ENCODE results near the gene GUCA1C. TPM values are rescaled to one million over a fixed set of nuclear protein-coding genes. Genes with fewer than 3 reads are reported as not detected.

Gene GUCA1C
- total and polyA plus RNA-seq, 2 of the 13 experiments (the other 11 are each of a cell fraction or from before 2014, with no cell fraction given), result not detected

- TF ChIP-seq NKX3-1 (CRISPR knock-in tag; IDR thresholded peaks at IDR 0.05), result no peak
- no peak for TF ChIP-seq SMC3 (IDR thresholded peaks at IDR 0.05; ENCODE audit: low read length)
- no peak for TF ChIP-seq SSRP1 (CRISPR knock-in tag; IDR thresholded peaks at IDR 0.05)
- TF ChIP-seq, protein P1, sequence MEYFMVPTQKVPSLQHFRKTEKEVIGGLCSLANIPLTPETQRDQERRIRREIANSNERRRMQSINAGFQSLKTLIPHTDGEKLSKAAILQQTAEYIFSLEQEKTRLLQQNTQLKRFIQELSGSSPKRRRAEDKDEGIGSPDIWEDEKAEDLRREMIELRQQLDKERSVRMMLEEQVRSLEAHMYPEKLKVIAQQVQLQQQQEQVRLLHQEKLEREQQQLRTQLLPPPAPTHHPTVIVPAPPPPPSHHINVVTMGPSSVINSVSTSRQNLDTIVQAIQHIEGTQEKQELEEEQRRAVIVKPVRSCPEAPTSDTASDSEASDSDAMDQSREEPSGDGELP (IDR thresholded peaks at IDR 0.05; ENCODE audit: borderline replicate concordance, low read depth), result no peak
- TF ChIP-seq ZBTB3 (CRISPR knock-in tag; IDR thresholded peaks at IDR 0.05; ENCODE audit: borderline replicate concordance, low read depth), result no peak
Measured at GRCh38 chr3:108953210-108953609, 469 bp downstream of the GUCA1C start (continued).

DNA sequence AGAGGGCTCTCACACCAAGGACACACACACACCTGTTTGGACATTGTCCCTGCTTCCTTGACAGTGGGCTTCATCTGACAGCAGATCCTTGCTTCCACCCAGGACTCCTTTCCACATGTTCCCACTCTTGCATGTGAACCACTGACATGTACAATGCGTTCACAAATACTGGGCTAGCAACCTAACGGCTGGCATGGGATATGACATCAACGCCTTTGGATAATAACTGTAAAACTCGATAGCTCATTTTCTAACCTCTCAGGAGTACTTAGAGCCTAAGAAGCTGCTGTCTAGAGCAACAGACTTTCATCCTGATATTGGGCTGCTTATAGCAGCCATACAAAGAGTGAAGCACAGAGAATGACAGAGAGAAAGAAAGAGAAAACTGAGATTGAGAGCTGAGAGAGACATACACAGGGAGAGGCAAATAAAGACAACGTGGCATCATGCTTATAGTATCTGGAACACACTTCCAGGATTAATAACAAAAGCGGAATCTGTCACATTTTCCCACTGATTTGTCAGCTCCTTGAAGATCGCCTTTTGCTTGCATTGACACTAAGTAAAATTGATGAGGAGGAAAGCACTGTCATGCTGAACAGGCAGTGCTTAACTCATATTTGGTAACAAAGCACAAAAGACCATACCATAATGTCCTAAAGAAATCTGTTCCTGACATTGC lies 1.7 kb downstream of the GUCA1C start:
- FAIRE-seq (no peak), ATAC-seq (no peak), DNase-seq (ENCODE audit: low spot score) (no peak)
- intact Hi-C loops (cut with micrococcal nuclease; ENCODE audit: unreplicated experiment) (no loop called here), in situ Hi-C loops (cut with HindIII; ENCODE audit: extremely low pct_ligation_motif_present, low pct_unique_long_range_greater_than_20kb) (no loop called here)
- H3K4me3 ChIP-seq (replicated peaks in 1 of 3; ENCODE audit: insufficient read depth in 1 of 3, low read depth in 2 of 3, low read length in 3 of 3), result no peak overlapping the region
- H3K9me3 ChIP-seq (ENCODE audit: low read length), result no peaks in the 10 kb centered on the region
- WGBS (ENCODE audit: low lambda C conversion rate), result 28% methylated on average over 7 of the region's 7 CpGs
- no TSS peak for BruUV-seq (replicated peaks)
- no peaks in the 10 kb centered on the region for H4K20me1 ChIP-seq (ENCODE audit: insufficient read depth, low read length)
- H3K4me2 ChIP-seq (ENCODE audit: low read depth, low read length), result no peak overlapping the region
- no peak for TF ChIP-seq CHCHD3 (CRISPR knock-in tag; IDR thresholded peaks at IDR 0.05)
- TF ChIP-seq ZNF577 (CRISPR knock-in tag; IDR thresholded peaks at IDR 0.05; ENCODE audit: borderline replicate concordance, low read depth), result no peak
- TF ChIP-seq ZBTB20 (CRISPR knock-in tag; IDR thresholded peaks at IDR 0.05; ENCODE audit: borderline replicate concordance, low read depth), result no peak
- TF ChIP-seq, protein P2, sequence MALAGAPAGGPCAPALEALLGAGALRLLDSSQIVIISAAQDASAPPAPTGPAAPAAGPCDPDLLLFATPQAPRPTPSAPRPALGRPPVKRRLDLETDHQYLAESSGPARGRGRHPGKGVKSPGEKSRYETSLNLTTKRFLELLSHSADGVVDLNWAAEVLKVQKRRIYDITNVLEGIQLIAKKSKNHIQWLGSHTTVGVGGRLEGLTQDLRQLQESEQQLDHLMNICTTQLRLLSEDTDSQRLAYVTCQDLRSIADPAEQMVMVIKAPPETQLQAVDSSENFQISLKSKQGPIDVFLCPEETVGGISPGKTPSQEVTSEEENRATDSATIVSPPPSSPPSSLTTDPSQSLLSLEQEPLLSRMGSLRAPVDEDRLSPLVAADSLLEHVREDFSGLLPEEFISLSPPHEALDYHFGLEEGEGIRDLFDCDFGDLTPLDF (CRISPR knock-in tag; IDR thresholded peaks at IDR 0.05), result no peak
- no peak for TF ChIP-seq HIC2 (CRISPR knock-in tag; IDR thresholded peaks at IDR 0.05; ENCODE audit: low read depth)
- no peak for TF ChIP-seq FOXO4 (CRISPR knock-in tag; conservative IDR thresholded peaks at IDR 0.05)
- no peak for TF ChIP-seq BRD4 (CRISPR knock-in tag; IDR thresholded peaks at IDR 0.05)
- no peak overlapping the region for H3K9ac ChIP-seq (ENCODE audit: insufficient read depth, low read depth, low read length)
- CTCF ChIA-PET (ENCODE audit: low intra/inter-chr PET ratio, low total read pairs), result no interaction called here
- H3K79me2 ChIP-seq (ENCODE audit: insufficient read depth, low read length), result no peaks in the 10 kb centered on the region
- POLR2A ChIA-PET, result no interaction called here
- H3K27ac ChIP-seq (ENCODE audit: extremely low read length, insufficient read depth, low read length), result no peak overlapping the region
- no peaks in the 10 kb centered on the region for H3K4me1 ChIP-seq (ENCODE audit: insufficient read depth, low read length)
- H3K27me3 ChIP-seq (ENCODE audit: control insufficient read depth in 1 of 2, insufficient read depth in 2 of 2, low read length in 2 of 2), result no peaks in the 10 kb centered on the region
- H3K36me3 ChIP-seq (replicated peaks in 1 of 2; ENCODE audit: control insufficient read depth in 1 of 2, insufficient read depth in 2 of 2, low read length in 2 of 2), result no peaks in the 10 kb centered on the region
- H2AFZ ChIP-seq (ENCODE audit: low read length), result no peak overlapping the region
